ENCODE data around the gene MRPS2.

- TF ChIP-seq POLR2A (IDR thresholded peaks at IDR 0.05; ENCODE audit: low read depth, low read length) (no peak), BHLHE40 (IDR thresholded peaks at IDR 0.05; ENCODE audit: borderline replicate concordance in 1 of 2, low read depth in 2 of 2, low read length in 1 of 2) (no peak), CTCF (IDR thresholded peaks at IDR 0.05 in 2 of 3, conservative IDR thresholded peaks at IDR 0.05 in 1 of 3; ENCODE audit: control insufficient read depth in 2 of 3, extremely low read depth in 1 of 3, insufficient read depth in 1 of 3, low read depth in 3 of 3, low read length in 3 of 3) (no peak), MAX (IDR thresholded peaks at IDR 0.05; ENCODE audit: low read depth, low read length) (no peak), EP300 (IDR thresholded peaks at IDR 0.05; ENCODE audit: borderline replicate concordance in 1 of 2, control insufficient read depth in 1 of 2, low read depth in 2 of 2, low read length in 2 of 2) (no peak), POU2F2 (IDR thresholded peaks at IDR 0.05; ENCODE audit: borderline replicate concordance, low read depth, low read length) (no peak), RAD51 (IDR thresholded peaks at IDR 0.05) (no peak)
These were observed 1.0 kb downstream of the MRPS2 start for GRCh38 chr9:135501261-135502167.

Measured in GM12878 (cell line).